B cell (primary cell): ENCODE results near the gene SH2D3C.

Experiments used
- EZH2 ChIP-seq: IDR thresholded peaks from 2 replicates; pipeline ENCODE4 v1.6.1; 2012; ENCODE audit warnings: borderline replicate concordance, low read depth, mild to moderate bottlenecking, moderate library complexity, low read length; ENCODE audit not compliant: insufficient read depth, poor library complexity, severe bottlenecking
- TF ChIP-seq, protein P1 (sequence below): fragments of 200-600 bp; IDR thresholded peaks from one replicate; pipeline ENCODE4 v1.8.0; 2022; ENCODE audit warnings: antibody characterized with exemption, mild to moderate bottlenecking

DNA sequence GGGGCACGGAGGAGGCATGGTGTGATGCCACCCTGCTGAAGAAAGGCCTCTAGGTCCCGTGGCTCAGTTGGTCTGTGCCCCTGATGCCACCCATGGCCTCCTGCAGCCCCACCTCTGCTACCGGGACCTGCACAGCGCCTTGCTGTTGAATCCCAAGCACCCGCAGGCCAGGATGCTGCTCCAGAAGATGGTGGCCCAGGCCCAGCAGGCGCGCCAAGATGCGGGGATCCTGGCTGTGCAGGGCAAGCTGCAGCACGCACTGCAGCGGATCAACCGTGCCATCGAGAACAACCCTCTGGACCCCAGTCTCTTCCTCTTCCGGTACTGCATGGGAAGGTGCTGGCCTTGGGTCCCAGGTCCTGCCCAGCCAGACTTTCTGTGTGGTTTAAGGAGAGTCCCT, 55.5 kb downstream of the SH2D3C start:
- TF ChIP-seq, protein P1, sequence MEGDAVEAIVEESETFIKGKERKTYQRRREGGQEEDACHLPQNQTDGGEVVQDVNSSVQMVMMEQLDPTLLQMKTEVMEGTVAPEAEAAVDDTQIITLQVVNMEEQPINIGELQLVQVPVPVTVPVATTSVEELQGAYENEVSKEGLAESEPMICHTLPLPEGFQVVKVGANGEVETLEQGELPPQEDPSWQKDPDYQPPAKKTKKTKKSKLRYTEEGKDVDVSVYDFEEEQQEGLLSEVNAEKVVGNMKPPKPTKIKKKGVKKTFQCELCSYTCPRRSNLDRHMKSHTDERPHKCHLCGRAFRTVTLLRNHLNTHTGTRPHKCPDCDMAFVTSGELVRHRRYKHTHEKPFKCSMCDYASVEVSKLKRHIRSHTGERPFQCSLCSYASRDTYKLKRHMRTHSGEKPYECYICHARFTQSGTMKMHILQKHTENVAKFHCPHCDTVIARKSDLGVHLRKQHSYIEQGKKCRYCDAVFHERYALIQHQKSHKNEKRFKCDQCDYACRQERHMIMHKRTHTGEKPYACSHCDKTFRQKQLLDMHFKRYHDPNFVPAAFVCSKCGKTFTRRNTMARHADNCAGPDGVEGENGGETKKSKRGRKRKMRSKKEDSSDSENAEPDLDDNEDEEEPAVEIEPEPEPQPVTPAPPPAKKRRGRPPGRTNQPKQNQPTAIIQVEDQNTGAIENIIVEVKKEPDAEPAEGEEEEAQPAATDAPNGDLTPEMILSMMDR: no peak
- no peak for TF ChIP-seq EZH2
